Measurements from ENCODE around the gene TMEM263. TPM values are rescaled to one million over a fixed set of nuclear protein-coding genes. Genes with fewer than 3 reads are reported as not detected.

TMEM263 gene
- total RNA-seq, 2 experiments from 2014 or later: 34.1 to 60.0 TPM

DNA sequence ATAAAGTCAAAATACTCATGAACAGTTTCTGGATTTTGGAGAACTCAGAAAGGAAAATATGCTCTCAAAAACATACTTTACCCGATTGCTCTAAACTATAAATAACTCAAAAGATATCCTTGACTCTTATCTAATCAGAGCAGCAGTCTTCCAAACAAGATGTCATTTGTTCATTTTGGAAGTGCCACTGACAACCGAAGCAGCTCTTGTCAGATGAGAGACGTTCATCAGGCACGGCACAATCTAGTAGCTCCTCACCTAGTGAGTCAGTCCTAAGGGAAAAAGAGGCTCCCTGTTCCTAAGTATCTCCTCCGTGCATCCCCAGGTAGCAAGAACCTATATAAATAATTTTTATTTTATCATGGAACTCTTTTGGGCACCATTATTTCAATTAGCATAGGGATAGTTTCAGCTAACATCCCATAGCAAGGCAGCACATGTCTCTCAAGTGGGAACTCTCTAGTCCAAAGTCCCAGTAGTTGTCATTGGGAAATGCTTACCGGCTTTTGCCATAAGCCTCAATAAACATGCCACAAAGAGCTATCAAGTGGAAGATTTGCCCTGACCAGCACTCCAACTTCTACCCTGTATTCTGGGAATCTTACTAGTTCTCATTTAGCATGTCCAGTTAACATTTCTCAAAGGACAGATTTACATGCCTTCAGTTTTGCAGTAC is 14.1 kb upstream of the TMEM263 start:
- TF ChIP-seq, protein P1, sequence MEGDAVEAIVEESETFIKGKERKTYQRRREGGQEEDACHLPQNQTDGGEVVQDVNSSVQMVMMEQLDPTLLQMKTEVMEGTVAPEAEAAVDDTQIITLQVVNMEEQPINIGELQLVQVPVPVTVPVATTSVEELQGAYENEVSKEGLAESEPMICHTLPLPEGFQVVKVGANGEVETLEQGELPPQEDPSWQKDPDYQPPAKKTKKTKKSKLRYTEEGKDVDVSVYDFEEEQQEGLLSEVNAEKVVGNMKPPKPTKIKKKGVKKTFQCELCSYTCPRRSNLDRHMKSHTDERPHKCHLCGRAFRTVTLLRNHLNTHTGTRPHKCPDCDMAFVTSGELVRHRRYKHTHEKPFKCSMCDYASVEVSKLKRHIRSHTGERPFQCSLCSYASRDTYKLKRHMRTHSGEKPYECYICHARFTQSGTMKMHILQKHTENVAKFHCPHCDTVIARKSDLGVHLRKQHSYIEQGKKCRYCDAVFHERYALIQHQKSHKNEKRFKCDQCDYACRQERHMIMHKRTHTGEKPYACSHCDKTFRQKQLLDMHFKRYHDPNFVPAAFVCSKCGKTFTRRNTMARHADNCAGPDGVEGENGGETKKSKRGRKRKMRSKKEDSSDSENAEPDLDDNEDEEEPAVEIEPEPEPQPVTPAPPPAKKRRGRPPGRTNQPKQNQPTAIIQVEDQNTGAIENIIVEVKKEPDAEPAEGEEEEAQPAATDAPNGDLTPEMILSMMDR (conservative IDR thresholded peaks at IDR 0.05; ENCODE audit: low read length): no peak
- no peak for TF ChIP-seq EZH2phosphoT487 (IDR thresholded peaks at IDR 0.05; ENCODE audit: borderline replicate concordance, low read depth, low read length)
- Histone ChIP-seq H3K27ac (ENCODE audit: low read depth, low read length, poor library complexity, severe bottlenecking) (no peak overlapping the region), H3K9me2 (ENCODE audit: insufficient read depth, low read length) (no peaks in the 10 kb centered on the region), H3K4me1 (ENCODE audit: insufficient read depth, low read length, poor library complexity, severe bottlenecking) (no peaks in the 10 kb centered on the region), H3K79me2 (ENCODE audit: insufficient read depth, low read depth, low read length) (no peaks in the 10 kb centered on the region), H3K4me2 (ENCODE audit: low read length) (no peak overlapping the region), H3K4me3 (ENCODE audit: low read depth, low read length, poor library complexity, severe bottlenecking) (no peak overlapping the region), H3K36me3 (ENCODE audit: insufficient read depth, low read length) (no peaks in the 10 kb centered on the region), H4K20me1 (ENCODE audit: insufficient read depth, low read length) (no peaks in the 10 kb centered on the region), H3K9me3 (ENCODE audit: low read length) (peaks cover 11% of the 10 kb centered on the region), H2AFZ (ENCODE audit: low read length) (no peak overlapping the region)
- POLR2A ChIA-PET: interaction anchor here (0.7 kb wide), 1 partner anchor 22 kb away, joined by 3 read pairs; no protein-coding TSS in a partner anchor
- intact Hi-C loops (cut with micrococcal nuclease; ENCODE audit: unreplicated experiment): no loop called here
- no peak for DNase-seq (ENCODE audit: low spot score)
- no TSS peak for BruUV-seq (replicated peaks)
- CTCF ChIA-PET (ENCODE audit: unreplicated experiment): no interaction called here

DNA sequence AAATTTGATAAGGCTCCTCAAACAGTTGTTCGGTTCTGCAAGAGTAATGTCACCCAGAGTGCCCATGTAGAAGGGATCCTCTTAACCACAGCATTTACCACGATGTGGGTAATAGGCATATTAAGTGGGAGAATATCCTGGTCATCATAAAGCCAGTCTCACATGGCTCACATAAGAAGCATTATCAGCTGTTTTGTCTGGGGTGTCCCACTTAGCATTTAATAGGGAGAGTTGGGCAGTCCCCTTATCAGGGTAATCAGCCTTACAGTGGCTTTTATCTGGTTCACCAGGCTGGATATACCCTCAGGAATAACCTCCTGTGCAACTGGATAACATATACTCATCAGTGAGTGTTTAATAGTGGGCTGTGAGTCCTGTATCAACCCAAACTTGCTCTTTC is 12.9 kb upstream of the TMEM263 start:
- peaks cover 14% of the 10 kb centered on the region for H3K9me3 ChIP-seq (ENCODE audit: low read length)
- CTCF ChIA-PET (ENCODE audit: unreplicated experiment): no interaction called here
- H3K4me2 ChIP-seq (ENCODE audit: low read length): no peak overlapping the region
- no peak overlapping the region for H2AFZ ChIP-seq (ENCODE audit: low read length)
- POLR2A ChIA-PET: no interaction called here
- no peak overlapping the region for H3K27ac ChIP-seq (ENCODE audit: low read depth, low read length, poor library complexity, severe bottlenecking)
- TF ChIP-seq, protein P1 (conservative IDR thresholded peaks at IDR 0.05; ENCODE audit: low read length): no peak
- TF ChIP-seq EZH2phosphoT487 (IDR thresholded peaks at IDR 0.05; ENCODE audit: borderline replicate concordance, low read depth, low read length): no peak
- DNase-seq (ENCODE audit: low spot score): no peak
- H3K79me2 ChIP-seq (ENCODE audit: insufficient read depth, low read depth, low read length): no peaks in the 10 kb centered on the region
- no peaks in the 10 kb centered on the region for H3K36me3 ChIP-seq (ENCODE audit: insufficient read depth, low read length)
- H3K4me3 ChIP-seq (ENCODE audit: low read depth, low read length, poor library complexity, severe bottlenecking): no peak overlapping the region
- no peaks in the 10 kb centered on the region for H3K9me2 ChIP-seq (ENCODE audit: insufficient read depth, low read length)
- intact Hi-C loops (cut with micrococcal nuclease; ENCODE audit: unreplicated experiment): no loop called here
- no peaks in the 10 kb centered on the region for H3K4me1 ChIP-seq (ENCODE audit: insufficient read depth, low read length, poor library complexity, severe bottlenecking)
- no peaks in the 10 kb centered on the region for H4K20me1 ChIP-seq (ENCODE audit: insufficient read depth, low read length)
- no TSS peak for BruUV-seq (replicated peaks)

DNA sequence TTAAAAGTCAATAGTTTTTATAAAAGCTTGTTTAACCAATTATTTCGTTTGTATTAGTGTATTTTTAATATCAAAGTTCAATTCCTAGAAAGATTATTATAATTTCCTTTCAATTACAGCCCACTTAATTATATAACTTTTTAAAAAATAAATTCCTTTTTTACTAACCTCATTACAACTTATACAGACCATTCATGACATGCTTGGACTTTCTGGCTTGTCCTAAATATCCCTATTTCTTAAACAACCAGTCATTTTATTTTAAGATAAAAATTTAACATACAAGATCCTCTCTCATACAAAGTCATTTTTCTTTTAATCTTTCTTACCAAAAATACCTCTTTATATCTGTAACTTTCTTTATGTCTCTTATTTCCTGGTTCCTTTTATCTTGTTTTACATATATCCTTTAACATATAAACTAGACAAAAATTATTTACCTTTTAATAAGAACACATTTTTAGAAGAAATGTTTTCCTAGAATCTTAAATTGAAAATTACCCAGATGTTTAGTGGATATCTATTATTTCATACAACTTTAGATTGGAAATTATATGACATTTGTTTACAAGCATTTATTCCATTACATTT is 10.4 kb upstream of the TMEM263 start:
- no peak overlapping the region for H2AFZ ChIP-seq (ENCODE audit: low read length)
- H3K36me3 ChIP-seq (ENCODE audit: insufficient read depth, low read length): no peaks in the 10 kb centered on the region
- H4K20me1 ChIP-seq (ENCODE audit: insufficient read depth, low read length): no peaks in the 10 kb centered on the region
- no peak overlapping the region for H3K27ac ChIP-seq (ENCODE audit: low read depth, low read length, poor library complexity, severe bottlenecking)
- no TSS peak for BruUV-seq (replicated peaks)
- intact Hi-C loops (cut with micrococcal nuclease; ENCODE audit: unreplicated experiment): no loop called here
- CTCF ChIA-PET (ENCODE audit: unreplicated experiment): no interaction called here
- peaks cover 25% of the 10 kb centered on the region for H3K9me3 ChIP-seq (ENCODE audit: low read length)
- peak; percentile 15 for DNase-seq (ENCODE audit: low spot score)
- H3K4me1 ChIP-seq (ENCODE audit: insufficient read depth, low read length, poor library complexity, severe bottlenecking): no peaks in the 10 kb centered on the region
- no peak overlapping the region for H3K4me3 ChIP-seq (ENCODE audit: low read depth, low read length, poor library complexity, severe bottlenecking)
- no peak overlapping the region for H3K4me2 ChIP-seq (ENCODE audit: low read length)
- no peaks in the 10 kb centered on the region for H3K9me2 ChIP-seq (ENCODE audit: insufficient read depth, low read length)
- POLR2A ChIA-PET: no interaction called here
- TF ChIP-seq EZH2phosphoT487 (IDR thresholded peaks at IDR 0.05; ENCODE audit: borderline replicate concordance, low read depth, low read length): no peak
- TF ChIP-seq, protein P1 (conservative IDR thresholded peaks at IDR 0.05; ENCODE audit: low read length): no peak
- H3K79me2 ChIP-seq (ENCODE audit: insufficient read depth, low read depth, low read length): no peaks in the 10 kb centered on the region

All from OCI-LY7 (cell line).